Caco-2 (cell line): ENCODE data around the gene TOP3B. TPM values are rescaled to one million over a fixed set of nuclear protein-coding genes. Genes with fewer than 3 reads are reported as not detected.

ENCODE experiments used
- BruUV-seq: library from RNA; stranded (reverse); fragments of 400-500 nt; replicated peaks from 2 replicates; lab custom pipeline; 2021; lab: Mats Ljungman, UMichigan
- CTCF ChIA-PET: fragments of 300-600 bp; sonication (Branson Sonifier 250); formaldehyde crosslinking; loops from one replicate; lab custom pipeline; 2022; ENCODE audit warnings: antibody characterized with exemption; lab: Charles Lee
- POLR2A ChIA-PET: fragments of 300-600 bp; sonication (Branson Sonifier 250); formaldehyde crosslinking; loops from one replicate; lab custom pipeline; 2022; ENCODE audit warnings: antibody characterized with exemption; lab: Charles Lee
- DNase-seq, 2 experiments: peaks; one replicate each; pipeline versions ENCODE4 v3.0.0 to v3.0.0-alpha.2; 2020 to 2022
- H3K27me3 ChIP-seq: replicated peaks from 2 replicates; pipeline ENCODE4 v1.6.0; 2011; ENCODE audit warnings: low read length; ENCODE audit not compliant: control insufficient read depth, insufficient read depth
- H3K36me3 ChIP-seq: 2 replicates; pipeline ENCODE4 v1.5.1; 2011; ENCODE audit warnings: low read length; ENCODE audit not compliant: control insufficient read depth, insufficient read depth
- H3K4me1 ChIP-seq: fragments of 250-450 bp; sonication (Bioruptor Pico); 2 replicates; pipeline ENCODE4 v1.5.1; 2020; ENCODE audit warnings: mild to moderate bottlenecking
- H3K4me3 ChIP-seq: 2 replicates; pipeline ENCODE4 v1.5.1; 2011; ENCODE audit warnings: low read depth, mild to moderate bottlenecking, control low read depth, low read length
- H3K9me3 ChIP-seq: fragments of 250-450 bp; sonication (Bioruptor Pico); 2 replicates; pipeline ENCODE4 v1.5.1; 2020; ENCODE audit warnings: mild to moderate bottlenecking, moderate library complexity
- H3K27ac Mint-ChIP-seq: one replicate; pipeline ENCODE4 v1.8.0; 2022; ENCODE audit warnings: mixed read lengths; ENCODE audit not compliant: unreplicated experiment
- H3K27me3 Mint-ChIP-seq: one replicate; pipeline ENCODE4 v1.8.0; 2022; ENCODE audit warnings: mixed read lengths; ENCODE audit not compliant: insufficient read depth, unreplicated experiment
- H3K36me3 Mint-ChIP-seq: one replicate; pipeline ENCODE4 v1.8.0; 2022; ENCODE audit warnings: mild to moderate bottlenecking, mixed read lengths; ENCODE audit not compliant: insufficient read depth, unreplicated experiment
- H3K4me1 Mint-ChIP-seq: one replicate; pipeline ENCODE4 v1.8.0; 2022; ENCODE audit warnings: low read depth, mixed read lengths; ENCODE audit not compliant: unreplicated experiment
- H3K4me3 Mint-ChIP-seq: one replicate; pipeline ENCODE4 v1.8.0; 2022; ENCODE audit warnings: mild to moderate bottlenecking, moderate library complexity, mixed read lengths; ENCODE audit not compliant: unreplicated experiment
- H3K9me3 Mint-ChIP-seq: one replicate; pipeline ENCODE4 v1.8.0; 2022; ENCODE audit warnings: mixed read lengths; ENCODE audit not compliant: unreplicated experiment
- intact Hi-C: fragments of 100-400 bp; cut with micrococcal nuclease; formaldehyde crosslinking; loops from one replicate; pipeline ENCODE4 v1.10.0; 2022; ENCODE audit not compliant: unreplicated experiment
- total RNA-seq: library from RNA; stranded (reverse); gene quantifications from 2 replicates; pipeline ENCODE4 v1.2.3, GENCODE V29; 2022
- TF ChIP-seq, protein P1 (sequence below), 2 experiments: fragments of 200-600 bp in 1 of 2; IDR thresholded peaks; 1 replicate in 1 of 2; 2 replicates in 1 of 2; pipeline versions ENCODE4 v1.5.1 to v1.8.0; 2011 to 2022; ENCODE audit warnings: antibody characterized with exemption in 1 of 2, control low read depth in 1 of 2, inconsistent platforms in 1 of 2, low read depth in 1 of 2, low read length in 1 of 2, mild to moderate bottlenecking in 1 of 2, moderate library complexity in 1 of 2; ENCODE audit not compliant: insufficient read depth in 1 of 2, severe bottlenecking in 1 of 2, unreplicated experiment in 1 of 2

TOP3B gene
- total RNA-seq, 1 experiment from 2014 or later = 63.7 TPM

- H3K27ac Mint-ChIP-seq = no peak overlapping the region
- H3K36me3 ChIP-seq = peaks cover 1% of the 10 kb centered on the region
- no peak overlapping the region for H3K4me3 ChIP-seq
- no peaks in the 10 kb centered on the region for H3K27me3 ChIP-seq
- H3K4me1 Mint-ChIP-seq = peaks cover 9% of the 10 kb centered on the region
- H3K9me3 Mint-ChIP-seq = no peaks in the 10 kb centered on the region
- no peak overlapping the region for H3K4me3 Mint-ChIP-seq
- intact Hi-C loops = no loop called here
- no peaks in the 10 kb centered on the region for H3K27me3 Mint-ChIP-seq
- DNase-seq = no peak
- CTCF ChIA-PET = no interaction called here
- H3K36me3 Mint-ChIP-seq = peaks cover 26% of the 10 kb centered on the region
- no TSS peak for BruUV-seq
- TF ChIP-seq, protein P1, sequence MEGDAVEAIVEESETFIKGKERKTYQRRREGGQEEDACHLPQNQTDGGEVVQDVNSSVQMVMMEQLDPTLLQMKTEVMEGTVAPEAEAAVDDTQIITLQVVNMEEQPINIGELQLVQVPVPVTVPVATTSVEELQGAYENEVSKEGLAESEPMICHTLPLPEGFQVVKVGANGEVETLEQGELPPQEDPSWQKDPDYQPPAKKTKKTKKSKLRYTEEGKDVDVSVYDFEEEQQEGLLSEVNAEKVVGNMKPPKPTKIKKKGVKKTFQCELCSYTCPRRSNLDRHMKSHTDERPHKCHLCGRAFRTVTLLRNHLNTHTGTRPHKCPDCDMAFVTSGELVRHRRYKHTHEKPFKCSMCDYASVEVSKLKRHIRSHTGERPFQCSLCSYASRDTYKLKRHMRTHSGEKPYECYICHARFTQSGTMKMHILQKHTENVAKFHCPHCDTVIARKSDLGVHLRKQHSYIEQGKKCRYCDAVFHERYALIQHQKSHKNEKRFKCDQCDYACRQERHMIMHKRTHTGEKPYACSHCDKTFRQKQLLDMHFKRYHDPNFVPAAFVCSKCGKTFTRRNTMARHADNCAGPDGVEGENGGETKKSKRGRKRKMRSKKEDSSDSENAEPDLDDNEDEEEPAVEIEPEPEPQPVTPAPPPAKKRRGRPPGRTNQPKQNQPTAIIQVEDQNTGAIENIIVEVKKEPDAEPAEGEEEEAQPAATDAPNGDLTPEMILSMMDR (IDR thresholded peaks at IDR 0.05; ENCODE audit: insufficient read depth in 1 of 2, low read depth in 1 of 2, low read length in 1 of 2, severe bottlenecking in 1 of 2, unreplicated experiment in 1 of 2) = no peak
- no peaks in the 10 kb centered on the region for H3K9me3 ChIP-seq
- POLR2A ChIA-PET = no interaction called here
- H3K4me1 ChIP-seq = 0 out of 2 replicates have a peak, but pooled peaks cover 3% of the 10 kb centered on the region
Measured at GRCh38 chr22:21933910-21934309, 48.7 kb downstream of the TOP3B start.

- Mint-ChIP-seq H3K27ac (no peak overlapping the region), H3K4me1 (peaks cover 9% of the 10 kb centered on the region), H3K27me3 (no peaks in the 10 kb centered on the region), H3K9me3 (no peaks in the 10 kb centered on the region), H3K36me3 (peaks cover 25% of the 10 kb centered on the region), H3K4me3 (no peak overlapping the region)
- intact Hi-C loops = no loop called here
- H3K9me3 ChIP-seq = no peaks in the 10 kb centered on the region
- H3K4me3 ChIP-seq = no peak overlapping the region
- H3K27me3 ChIP-seq = no peaks in the 10 kb centered on the region
- 0 out of 2 replicates have a peak, but pooled peaks cover 3% of the 10 kb centered on the region for H3K4me1 ChIP-seq
- CTCF ChIA-PET = no interaction called here
- POLR2A ChIA-PET = no interaction called here
- DNase-seq = no peak
- peaks cover 1% of the 10 kb centered on the region for H3K36me3 ChIP-seq
- TF ChIP-seq, protein P1 (IDR thresholded peaks at IDR 0.05; ENCODE audit: insufficient read depth in 1 of 2, low read depth in 1 of 2, low read length in 1 of 2, severe bottlenecking in 1 of 2, unreplicated experiment in 1 of 2) = no peak
- no TSS peak for BruUV-seq
Measured at GRCh38 chr22:21933413-21933812, 49.2 kb downstream of the TOP3B start.

- H3K27me3 Mint-ChIP-seq = no peaks in the 10 kb centered on the region
- Histone ChIP-seq H3K9me3 (no peaks in the 10 kb centered on the region), H3K36me3 (peaks cover 1% of the 10 kb centered on the region), H3K27me3 (no peaks in the 10 kb centered on the region), H3K4me3 (no peak overlapping the region), H3K4me1 (0 out of 2 replicates have a peak, but pooled peaks cover under 1% of the 10 kb centered on the region)
- peaks cover 9% of the 10 kb centered on the region for H3K4me1 Mint-ChIP-seq
- TF ChIP-seq, protein P1 (IDR thresholded peaks at IDR 0.05; ENCODE audit: insufficient read depth in 1 of 2, low read depth in 1 of 2, low read length in 1 of 2, severe bottlenecking in 1 of 2, unreplicated experiment in 1 of 2) = no peak
- ChIA-PET CTCF (no interaction called here), POLR2A (no interaction called here)
- no peaks in the 10 kb centered on the region for H3K9me3 Mint-ChIP-seq
- no peak overlapping the region for H3K27ac Mint-ChIP-seq
- intact Hi-C loops = no loop called here
- no peak overlapping the region for H3K4me3 Mint-ChIP-seq
- no TSS peak for BruUV-seq
- H3K36me3 Mint-ChIP-seq = peaks cover 22% of the 10 kb centered on the region
- no peak for DNase-seq
Measured at GRCh38 chr22:21932347-21932746, 50.2 kb downstream of the TOP3B start.
